IMR-90 (cell line): ENCODE measurements around the gene TMEM170B. TPM values are rescaled to one million over a fixed set of nuclear protein-coding genes. Genes with fewer than 3 reads are reported as not detected.

Experiments
- ATAC-seq: fragments of 200-7000 bp; cut with Tn5 transposase; 2 replicates; pipeline ENCODE4 v1.9.1; 2020; ENCODE audit warnings: low read depth, mild to moderate bottlenecking, moderate library complexity
- BruUV-seq: library from RNA; stranded (reverse); fragments of 400-500 nt; replicated peaks from 2 replicates; lab custom pipeline; 2021; lab: Mats Ljungman, UMichigan
- CTCF ChIA-PET: fragments of 300-600 bp; formaldehyde crosslinking; extraction: SDS; loops from one replicate; lab custom pipeline; 2021; ENCODE audit warnings: antibody characterized with exemption; lab: Yijun Ruan, JAX
- POLR2A ChIA-PET: fragments of 300-600 bp; sonication (Branson Sonifier 250); formaldehyde crosslinking; loops from one replicate; lab custom pipeline; 2022; ENCODE audit warnings: antibody characterized with exemption; ENCODE audit not compliant: unreplicated experiment; lab: Charles Lee
- DNase-seq: peaks from one replicate; pipeline ENCODE4 v3.0.0; 2013
- H2AFZ ChIP-seq: replicated peaks from 2 replicates; pipeline ENCODE3; 2013; ENCODE audit warnings: low read length, mild to moderate bottlenecking; ENCODE audit not compliant: poor library complexity
- H2AK5ac ChIP-seq: 2 replicates; pipeline ENCODE4 v1.6.1; 2013; ENCODE audit warnings: low read depth, low read length, inconsistent platforms
- H2AK9ac ChIP-seq: replicated peaks from 2 replicates; pipeline ENCODE3; 2013; ENCODE audit warnings: mild to moderate bottlenecking, low read depth, low read length, moderate library complexity; ENCODE audit not compliant: poor library complexity
- H2BK120ac ChIP-seq: 2 replicates; pipeline ENCODE4 v1.6.1; 2013; ENCODE audit warnings: low read depth, low read length, inconsistent platforms
- H2BK15ac ChIP-seq: 3 replicates; pipeline ENCODE4 v1.6.1; 2013; ENCODE audit warnings: low read depth, low read length, inconsistent platforms
- H2BK20ac ChIP-seq: 2 replicates; pipeline ENCODE4 v1.6.1; 2013; ENCODE audit warnings: low read depth, mild to moderate bottlenecking, inconsistent platforms, low read length, moderate library complexity
- H2BK5ac ChIP-seq: 2 replicates; pipeline ENCODE4 v1.6.1; 2013; ENCODE audit warnings: mild to moderate bottlenecking, low read depth, low read length, inconsistent platforms; ENCODE audit not compliant: poor library complexity, severe bottlenecking
- H3K14ac ChIP-seq: replicated peaks from 2 replicates; pipeline ENCODE4 v1.6.1; 2013; ENCODE audit warnings: low read depth, low read length, inconsistent platforms
- H3K18ac ChIP-seq: 2 replicates; pipeline ENCODE4 v1.6.1; 2013; ENCODE audit warnings: low read depth, low read length, control low read depth
- H3K23ac ChIP-seq: 2 replicates; pipeline ENCODE4 v1.6.1; 2013; ENCODE audit warnings: low read depth, low read length, inconsistent platforms
- H3K27ac ChIP-seq: 2 replicates; pipeline ENCODE4 v1.5.1; 2013; ENCODE audit warnings: mild to moderate bottlenecking, control low read depth, low read length; ENCODE audit not compliant: insufficient read depth
- H3K27me3 ChIP-seq: 2 replicates; pipeline ENCODE4 v1.6.1; 2013; ENCODE audit warnings: low read length; ENCODE audit not compliant: control insufficient read depth, insufficient read depth
- H3K36me3 ChIP-seq: 2 replicates; pipeline ENCODE4 v1.6.1; 2013; ENCODE audit warnings: low read length, mixed read lengths; ENCODE audit not compliant: control insufficient read depth, insufficient read depth
- H3K4ac ChIP-seq: 2 replicates; pipeline ENCODE4 v1.6.1; 2013; ENCODE audit warnings: low read depth, low read length, inconsistent platforms
- H3K4me1 ChIP-seq: 2 replicates; pipeline ENCODE4 v1.6.1; 2013; ENCODE audit warnings: low read length, mixed read lengths; ENCODE audit not compliant: control insufficient read depth, insufficient read depth
- H3K4me2 ChIP-seq: 2 replicates; pipeline ENCODE4 v1.6.1; 2013; ENCODE audit warnings: low read depth, mild to moderate bottlenecking, control low read depth, low read length, moderate library complexity
- H3K4me3 ChIP-seq: 2 replicates; pipeline ENCODE4 v1.5.1; 2013; ENCODE audit warnings: low read depth, mild to moderate bottlenecking, control low read depth, low read length, moderate library complexity; ENCODE audit not compliant: insufficient read depth
- H3K56ac ChIP-seq: 2 replicates; pipeline ENCODE4 v1.6.1; 2013; ENCODE audit warnings: low read length, inconsistent platforms; ENCODE audit not compliant: insufficient read depth; ENCODE audit errors: extremely low read depth
- H3K79me1 ChIP-seq, 2 experiments: 2 replicates each; pipeline ENCODE4 v1.6.1; 2013; ENCODE audit warnings: low read length in 2 of 2, inconsistent platforms in 1 of 2, low read depth in 1 of 2
- H3K9ac ChIP-seq: 2 replicates; pipeline ENCODE4 v1.6.1; 2013; ENCODE audit warnings: low read depth, low read length, control low read depth
- H3K9me1 ChIP-seq: 2 replicates; pipeline ENCODE4 v1.6.1; 2013; ENCODE audit warnings: low read length, inconsistent platforms; ENCODE audit not compliant: insufficient read depth
- H3K9me3 ChIP-seq: 2 replicates; pipeline ENCODE4 v1.6.1; 2013; ENCODE audit warnings: low read length; ENCODE audit not compliant: control insufficient read depth, insufficient read depth
- H4K20me1 ChIP-seq: 2 replicates; pipeline ENCODE4 v1.6.1; 2013; ENCODE audit warnings: low read length, inconsistent platforms; ENCODE audit not compliant: insufficient read depth
- H4K5ac ChIP-seq: 2 replicates; pipeline ENCODE4 v1.6.1; 2013; ENCODE audit warnings: mild to moderate bottlenecking, low read depth, low read length, control low read depth
- H4K8ac ChIP-seq, 2 experiments: 2 replicates each; pipeline ENCODE4 v1.6.1; 2013; ENCODE audit warnings: low read depth in 2 of 2, low read length in 2 of 2, control low read depth in 1 of 2, inconsistent platforms in 1 of 2
- H4K91ac ChIP-seq: 2 replicates; pipeline ENCODE4 v1.6.1; 2013; ENCODE audit warnings: low read depth, low read length, inconsistent platforms; ENCODE audit not compliant: insufficient read depth
- BHLHE40 ChIP-seq: fragments of 150-350 bp; IDR thresholded peaks from 2 replicates; pipeline ENCODE4 v1.6.1; 2016; ENCODE audit warnings: mild to moderate bottlenecking, low read depth, low read length
- CEBPB ChIP-seq: IDR thresholded peaks from 2 replicates; pipeline ENCODE4 v1.6.1; 2012; ENCODE audit warnings: low read depth, low read length, improper control_type of control experiment
- CHD1 ChIP-seq: IDR thresholded peaks from 2 replicates; pipeline ENCODE4 v1.6.1; 2012; ENCODE audit warnings: low read depth, low read length, improper control_type of control experiment
- ELK1 ChIP-seq: fragments of 150-350 bp; IDR thresholded peaks from 2 replicates; pipeline ENCODE4 v1.6.1; 2016; ENCODE audit warnings: low read depth, mild to moderate bottlenecking, low read length, moderate library complexity, borderline replicate concordance
- FOS ChIP-seq: fragments of 150-350 bp; IDR thresholded peaks from 2 replicates; pipeline ENCODE4 v1.6.1; 2016; ENCODE audit warnings: low read depth, low read length
- MAFK ChIP-seq: IDR thresholded peaks from 2 replicates; pipeline ENCODE4 v1.6.1; 2012; ENCODE audit warnings: low read depth, low read length, improper control_type of control experiment
- MAZ ChIP-seq: IDR thresholded peaks from 2 replicates; pipeline ENCODE4 v1.6.1; 2012; ENCODE audit warnings: low read depth, mild to moderate bottlenecking, low read length, improper control_type of control experiment, moderate library complexity, borderline replicate concordance
- MXI1 ChIP-seq: IDR thresholded peaks from 2 replicates; pipeline ENCODE4 v1.6.1; 2012; ENCODE audit warnings: low read depth, mild to moderate bottlenecking, low read length, moderate library complexity, borderline replicate concordance
- NFE2L2 ChIP-seq: fragments of 150-350 bp; IDR thresholded peaks from 2 replicates; pipeline ENCODE4 v1.6.1; 2016; ENCODE audit warnings: low read depth, mild to moderate bottlenecking, low read length
- POLR2A ChIP-seq: IDR thresholded peaks from 2 replicates; pipeline ENCODE4 v1.6.1; 2012; ENCODE audit warnings: mild to moderate bottlenecking, low read depth, low read length
- RAD21 ChIP-seq: IDR thresholded peaks from 2 replicates; pipeline ENCODE4 v1.6.1; 2012; ENCODE audit warnings: low read length, improper control_type of control experiment
- RCOR1 ChIP-seq: IDR thresholded peaks from 2 replicates; pipeline ENCODE4 v1.6.1; 2012; ENCODE audit warnings: mild to moderate bottlenecking, low read length, improper control_type of control experiment; ENCODE audit not compliant: insufficient replicate concordance
- RFX5 ChIP-seq: IDR thresholded peaks from 2 replicates; pipeline ENCODE4 v1.8.0; 2012; ENCODE audit warnings: low read depth, mild to moderate bottlenecking, low read length, moderate library complexity
- SMC3 ChIP-seq: fragments of 150-350 bp; IDR thresholded peaks from 2 replicates; pipeline ENCODE4 v1.6.1; 2016; ENCODE audit warnings: low read depth, mild to moderate bottlenecking, antibody characterized with exemption, low read length, moderate library complexity
- WGBS, 2 experiments: methylation state at CpG; one replicate each; pipeline versions ENCODE4 v1.1.5 to v1.1.7; 2013; ENCODE audit warnings: missing lambda C conversion rate in 2 of 2; ENCODE audit not compliant: insufficient read length in 1 of 2; ENCODE audit errors: extremely low coverage in 2 of 2; 5-methylcytosine and 5-hydroxymethylcytosine counted together
- dilution Hi-C: fragments of 300-500 bp; cut with HindIII; formaldehyde crosslinking; loops from one replicate; pipeline ENCODE4 v1.14.3; 2018; ENCODE audit warnings: low sequenced_read_pairs; ENCODE audit not compliant: unreplicated experiment
- in situ Hi-C: fragments of 300-500 bp; cut with MboI; formaldehyde crosslinking; loops from 3 replicates; pipeline ENCODE4 v1.14.3; 2019; ENCODE audit warnings: low sequenced_read_pairs, inconsistent platforms, mixed read lengths
- intact Hi-C: fragments of 100-400 bp; cut with micrococcal nuclease; formaldehyde crosslinking; loops from 2 replicates; pipeline ENCODE4 v1.10.0; 2022
- polyA plus RNA-seq, 3 experiments: library from polyadenylated mRNA; depleted of rRNA; stranded (reverse); fragments of >200 nt; gene quantifications; 2 replicates each; pipeline ENCODE4 v1.2.3, GENCODE V29; 2012; ENCODE audit warnings: low replicate concordance in 1 of 3
- total RNA-seq: library from RNA; depleted of rRNA; stranded (reverse); fragments of >200 nt; gene quantifications from 2 replicates; pipeline ENCODE4 v1.2.3, GENCODE V29; 2012
- TF ChIP-seq, protein P1 (sequence below): fragments of 150-350 bp; IDR thresholded peaks from 2 replicates; pipeline ENCODE4 v1.6.1; 2017; ENCODE audit warnings: mild to moderate bottlenecking, antibody characterized with exemption, low read length, low read depth
- TF ChIP-seq, protein P2 (sequence below): conservative IDR thresholded peaks from 2 replicates; pipeline ENCODE4 v1.5.1; 2012; ENCODE audit warnings: mild to moderate bottlenecking, low read depth, low read length, improper control_type of control experiment

TMEM170B gene
- total and polyA plus RNA-seq, 2 of the 4 experiments (the other 2 are of a cell fraction): 0.10 to 0.18 TPM

- H4K20me1 ChIP-seq: no peaks in the 10 kb centered on the region
- H2AFZ ChIP-seq: no peak overlapping the region
- dilution Hi-C loops (no loop called here), in situ Hi-C loops (loop anchor here (25.0 kb wide), 1 partner anchor 678 kb away; the partner anchor contains the start of gene MAK), intact Hi-C loops (no loop called here)
- H3K23ac ChIP-seq: no peak overlapping the region
- no peaks in the 10 kb centered on the region for H3K36me3 ChIP-seq
- no peak overlapping the region for H4K8ac ChIP-seq
- no peak overlapping the region for H4K5ac ChIP-seq
- no peak overlapping the region for H3K4me2 ChIP-seq
- H3K18ac ChIP-seq: no peak overlapping the region
- no peak overlapping the region for H2BK15ac ChIP-seq
- TF ChIP-seq SMC3 (no peak), POLR2A (no peak), CHD1 (no peak), ELK1 (no peak), FOS (no peak), CEBPB (no peak), RAD21 (no peak), MXI1 (no peak), MAFK (no peak), NFE2L2 (no peak), RFX5 (no peak), RCOR1 (no peak), BHLHE40 (no peak), MAZ (no peak)
- TF ChIP-seq, protein P1, sequence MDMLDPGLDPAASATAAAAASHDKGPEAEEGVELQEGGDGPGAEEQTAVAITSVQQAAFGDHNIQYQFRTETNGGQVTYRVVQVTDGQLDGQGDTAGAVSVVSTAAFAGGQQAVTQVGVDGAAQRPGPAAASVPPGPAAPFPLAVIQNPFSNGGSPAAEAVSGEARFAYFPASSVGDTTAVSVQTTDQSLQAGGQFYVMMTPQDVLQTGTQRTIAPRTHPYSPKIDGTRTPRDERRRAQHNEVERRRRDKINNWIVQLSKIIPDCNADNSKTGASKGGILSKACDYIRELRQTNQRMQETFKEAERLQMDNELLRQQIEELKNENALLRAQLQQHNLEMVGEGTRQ: no peak
- TF ChIP-seq, protein P2, sequence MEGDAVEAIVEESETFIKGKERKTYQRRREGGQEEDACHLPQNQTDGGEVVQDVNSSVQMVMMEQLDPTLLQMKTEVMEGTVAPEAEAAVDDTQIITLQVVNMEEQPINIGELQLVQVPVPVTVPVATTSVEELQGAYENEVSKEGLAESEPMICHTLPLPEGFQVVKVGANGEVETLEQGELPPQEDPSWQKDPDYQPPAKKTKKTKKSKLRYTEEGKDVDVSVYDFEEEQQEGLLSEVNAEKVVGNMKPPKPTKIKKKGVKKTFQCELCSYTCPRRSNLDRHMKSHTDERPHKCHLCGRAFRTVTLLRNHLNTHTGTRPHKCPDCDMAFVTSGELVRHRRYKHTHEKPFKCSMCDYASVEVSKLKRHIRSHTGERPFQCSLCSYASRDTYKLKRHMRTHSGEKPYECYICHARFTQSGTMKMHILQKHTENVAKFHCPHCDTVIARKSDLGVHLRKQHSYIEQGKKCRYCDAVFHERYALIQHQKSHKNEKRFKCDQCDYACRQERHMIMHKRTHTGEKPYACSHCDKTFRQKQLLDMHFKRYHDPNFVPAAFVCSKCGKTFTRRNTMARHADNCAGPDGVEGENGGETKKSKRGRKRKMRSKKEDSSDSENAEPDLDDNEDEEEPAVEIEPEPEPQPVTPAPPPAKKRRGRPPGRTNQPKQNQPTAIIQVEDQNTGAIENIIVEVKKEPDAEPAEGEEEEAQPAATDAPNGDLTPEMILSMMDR: no peak
- H3K9me1 ChIP-seq: no peaks in the 10 kb centered on the region
- CTCF ChIA-PET: no interaction called here
- BruUV-seq: no TSS peak
- no peak overlapping the region for H3K27ac ChIP-seq
- no peak overlapping the region for H2BK120ac ChIP-seq
- no peak overlapping the region for H3K4me3 ChIP-seq
- H3K56ac ChIP-seq: no peak overlapping the region
- peaks cover 12% of the 10 kb centered on the region for H3K27me3 ChIP-seq
- H3K9ac ChIP-seq: no peak overlapping the region
- ATAC-seq (no peak), DNase-seq (no peak)
- H3K4ac ChIP-seq: no peak overlapping the region
- H2BK5ac ChIP-seq: no peak overlapping the region
- H3K14ac ChIP-seq: no peak overlapping the region
- H3K9me3 ChIP-seq: no peaks in the 10 kb centered on the region
- WGBS, 2 experiments: 43% methylated on average over 1 of the region's 3 CpGs; no CpG with 5 or more reads in 1 of the 2 experiments
- no peaks in the 10 kb centered on the region for H3K79me1 ChIP-seq
- H4K91ac ChIP-seq: no peak overlapping the region
- H3K4me1 ChIP-seq: no peaks in the 10 kb centered on the region
- no peak overlapping the region for H2AK5ac ChIP-seq
- no peak overlapping the region for H2BK20ac ChIP-seq
- POLR2A ChIA-PET: interaction anchor here (0.6 kb wide), 1 partner anchor 124 kb away, joined by 3 read pairs; no protein-coding TSS in a partner anchor
- no peak overlapping the region for H2AK9ac ChIP-seq
These were observed 21.8 kb upstream of the TMEM170B start for GRCh38 chr6:11515763-11516162.
